ENCODE results near the gene NRN1L.

DNA sequence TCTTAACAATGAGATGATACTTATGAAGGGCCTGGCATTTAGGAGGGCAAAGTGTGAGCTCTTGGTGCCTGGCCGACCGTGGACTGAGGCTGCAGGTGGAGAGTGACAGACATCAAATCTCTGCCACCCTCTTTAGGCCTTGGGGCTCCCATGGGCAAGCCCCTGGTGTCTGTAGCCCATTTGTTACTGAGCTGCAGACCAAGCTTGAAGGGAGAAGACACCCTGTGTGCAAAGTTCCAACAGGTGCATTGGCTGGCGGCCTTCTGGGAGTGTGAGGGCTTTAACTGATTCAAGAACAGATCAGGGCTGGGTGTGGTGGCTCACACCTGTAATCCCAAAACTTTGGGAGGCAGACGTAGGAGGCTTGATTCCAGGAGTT is 47.8 kb downstream of the NRN1L start:
- TF ChIP-seq, protein P1, sequence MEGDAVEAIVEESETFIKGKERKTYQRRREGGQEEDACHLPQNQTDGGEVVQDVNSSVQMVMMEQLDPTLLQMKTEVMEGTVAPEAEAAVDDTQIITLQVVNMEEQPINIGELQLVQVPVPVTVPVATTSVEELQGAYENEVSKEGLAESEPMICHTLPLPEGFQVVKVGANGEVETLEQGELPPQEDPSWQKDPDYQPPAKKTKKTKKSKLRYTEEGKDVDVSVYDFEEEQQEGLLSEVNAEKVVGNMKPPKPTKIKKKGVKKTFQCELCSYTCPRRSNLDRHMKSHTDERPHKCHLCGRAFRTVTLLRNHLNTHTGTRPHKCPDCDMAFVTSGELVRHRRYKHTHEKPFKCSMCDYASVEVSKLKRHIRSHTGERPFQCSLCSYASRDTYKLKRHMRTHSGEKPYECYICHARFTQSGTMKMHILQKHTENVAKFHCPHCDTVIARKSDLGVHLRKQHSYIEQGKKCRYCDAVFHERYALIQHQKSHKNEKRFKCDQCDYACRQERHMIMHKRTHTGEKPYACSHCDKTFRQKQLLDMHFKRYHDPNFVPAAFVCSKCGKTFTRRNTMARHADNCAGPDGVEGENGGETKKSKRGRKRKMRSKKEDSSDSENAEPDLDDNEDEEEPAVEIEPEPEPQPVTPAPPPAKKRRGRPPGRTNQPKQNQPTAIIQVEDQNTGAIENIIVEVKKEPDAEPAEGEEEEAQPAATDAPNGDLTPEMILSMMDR (IDR thresholded peaks at IDR 0.05): no peak
- no peak for TF ChIP-seq POLR2AphosphoS5 (IDR thresholded peaks at IDR 0.05)

All from gastroesophageal sphincter (tissue), 3 donors.